Neural cell (in vitro differentiated cells): ENCODE results near the gene KDM2A.

Experiments
- EZH2 ChIP-seq: fragments of 200-600, 300-800 bp; shearing (Covaris generic), sonication (generic); IDR thresholded peaks from 2 replicates; pipeline ENCODE4 v1.6.1; 2014; ENCODE audit warnings: antibody characterized with exemption, low read length, borderline replicate concordance, mild to moderate bottlenecking; ENCODE audit not compliant: insufficient read depth, poor library complexity, severe bottlenecking
- TF ChIP-seq, protein P1 (sequence below): fragments of 450-650 bp; IDR thresholded peaks from 2 replicates; pipeline ENCODE4 v1.5.1; 2014; ENCODE audit warnings: antibody characterized with exemption, mild to moderate bottlenecking, moderate library complexity; ENCODE audit not compliant: poor library complexity, severe bottlenecking

DNA sequence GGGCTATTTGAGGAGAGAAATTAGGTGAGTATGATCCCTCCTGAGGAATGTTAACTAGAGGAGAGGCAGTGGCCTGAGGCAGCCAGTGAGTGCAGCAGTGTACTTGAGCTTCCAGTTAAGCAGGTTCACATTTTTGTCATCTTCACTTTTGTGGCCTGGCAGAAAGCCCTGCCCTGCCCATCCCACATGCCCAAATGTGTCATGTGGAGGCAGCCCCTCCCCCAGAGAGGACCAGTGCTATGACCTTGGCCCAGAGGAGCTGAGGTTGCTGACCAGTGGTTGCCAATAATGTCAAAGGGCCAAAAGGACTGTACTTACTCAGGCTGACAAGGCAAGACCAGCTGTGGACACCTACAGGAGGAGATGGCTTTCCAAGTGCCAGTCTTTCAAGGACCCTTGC is 129.6 kb downstream of the KDM2A start:
- TF ChIP-seq, protein P1, sequence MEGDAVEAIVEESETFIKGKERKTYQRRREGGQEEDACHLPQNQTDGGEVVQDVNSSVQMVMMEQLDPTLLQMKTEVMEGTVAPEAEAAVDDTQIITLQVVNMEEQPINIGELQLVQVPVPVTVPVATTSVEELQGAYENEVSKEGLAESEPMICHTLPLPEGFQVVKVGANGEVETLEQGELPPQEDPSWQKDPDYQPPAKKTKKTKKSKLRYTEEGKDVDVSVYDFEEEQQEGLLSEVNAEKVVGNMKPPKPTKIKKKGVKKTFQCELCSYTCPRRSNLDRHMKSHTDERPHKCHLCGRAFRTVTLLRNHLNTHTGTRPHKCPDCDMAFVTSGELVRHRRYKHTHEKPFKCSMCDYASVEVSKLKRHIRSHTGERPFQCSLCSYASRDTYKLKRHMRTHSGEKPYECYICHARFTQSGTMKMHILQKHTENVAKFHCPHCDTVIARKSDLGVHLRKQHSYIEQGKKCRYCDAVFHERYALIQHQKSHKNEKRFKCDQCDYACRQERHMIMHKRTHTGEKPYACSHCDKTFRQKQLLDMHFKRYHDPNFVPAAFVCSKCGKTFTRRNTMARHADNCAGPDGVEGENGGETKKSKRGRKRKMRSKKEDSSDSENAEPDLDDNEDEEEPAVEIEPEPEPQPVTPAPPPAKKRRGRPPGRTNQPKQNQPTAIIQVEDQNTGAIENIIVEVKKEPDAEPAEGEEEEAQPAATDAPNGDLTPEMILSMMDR = no peak
- no peak for TF ChIP-seq EZH2
